ENCODE measurements around the gene BHMT2.

BHMT2 gene

DNA sequence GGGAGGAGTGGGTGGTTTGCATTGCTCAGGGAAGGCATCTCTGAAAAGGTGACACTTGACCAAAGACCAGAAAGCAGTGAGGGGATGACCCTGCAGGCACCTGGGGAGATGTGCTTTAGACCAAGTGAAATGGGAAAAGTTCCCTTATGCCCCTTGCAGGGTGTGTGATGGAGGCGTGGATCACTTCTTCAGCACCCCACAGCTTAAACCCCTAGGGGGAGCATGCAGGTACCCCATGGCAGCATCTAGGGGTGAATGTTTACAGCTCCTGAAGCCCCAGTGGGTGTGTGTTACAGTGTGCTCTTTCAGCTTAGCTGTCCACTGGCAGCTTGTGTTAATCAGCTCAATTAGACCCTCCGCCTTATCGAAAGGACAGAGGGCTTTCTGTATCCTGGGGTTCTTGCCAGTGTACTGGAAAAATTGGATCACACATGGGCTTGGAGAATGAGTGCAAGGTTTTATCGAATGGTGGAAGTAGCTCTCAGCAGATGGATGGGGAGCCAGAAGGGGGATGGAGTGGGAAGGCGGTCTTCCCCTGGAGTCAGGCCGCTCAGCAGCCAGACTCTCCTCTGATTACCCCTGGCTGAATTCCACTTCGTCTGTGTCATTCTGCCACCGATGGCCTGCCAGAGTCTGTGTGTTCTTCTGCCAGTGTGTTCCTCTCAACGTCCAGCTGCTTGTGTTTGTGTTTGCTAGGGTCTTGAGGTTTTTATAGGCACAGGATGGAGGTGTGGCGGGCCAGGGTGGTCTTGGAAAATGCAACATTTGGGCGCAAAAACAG lies 6.3 kb downstream of the BHMT2 start:
- Histone ChIP-seq H3F3A (ENCODE audit: control insufficient read depth, insufficient read depth) (no peaks in the 10 kb centered on the region), H3K79me2 (ENCODE audit: control insufficient read depth, low read length) (no peaks in the 10 kb centered on the region), H3K9me2 (replicated peaks; ENCODE audit: control insufficient read depth, low read length) (no peaks in the 10 kb centered on the region), H3K27ac (ENCODE audit: low read depth, low read length) (no peak overlapping the region), H3K4me3 (ENCODE audit: low read length) (no peak overlapping the region), H3K4me2 (ENCODE audit: low read length) (no peak overlapping the region), H3K9me3 (ENCODE audit: control insufficient read depth, insufficient read depth, low read length) (no peaks in the 10 kb centered on the region), H4K20me1 (ENCODE audit: control insufficient read depth, insufficient read depth, low read depth, low read length) (no peaks in the 10 kb centered on the region), H3K4me1 (ENCODE audit: control insufficient read depth, low read length) (no peaks in the 10 kb centered on the region), H3K27me3 (ENCODE audit: control insufficient read depth, low read length) (no peaks in the 10 kb centered on the region; the same call in 1 of the 2 replicates), H3K36me3 (ENCODE audit: control insufficient read depth, low read length) (no peaks in the 10 kb centered on the region)
- TF ChIP-seq EZH2phosphoT487 (IDR thresholded peaks at IDR 0.05; ENCODE audit: borderline replicate concordance, low read length) = no peak

GRCh38 chr5:79076819-79077218 lies 7.3 kb downstream of the BHMT2 start:
- no peaks in the 10 kb centered on the region for H3K9me2 ChIP-seq (replicated peaks; ENCODE audit: control insufficient read depth, low read length)
- no peak overlapping the region for H3K4me3 ChIP-seq (ENCODE audit: low read length)
- TF ChIP-seq, protein P1, sequence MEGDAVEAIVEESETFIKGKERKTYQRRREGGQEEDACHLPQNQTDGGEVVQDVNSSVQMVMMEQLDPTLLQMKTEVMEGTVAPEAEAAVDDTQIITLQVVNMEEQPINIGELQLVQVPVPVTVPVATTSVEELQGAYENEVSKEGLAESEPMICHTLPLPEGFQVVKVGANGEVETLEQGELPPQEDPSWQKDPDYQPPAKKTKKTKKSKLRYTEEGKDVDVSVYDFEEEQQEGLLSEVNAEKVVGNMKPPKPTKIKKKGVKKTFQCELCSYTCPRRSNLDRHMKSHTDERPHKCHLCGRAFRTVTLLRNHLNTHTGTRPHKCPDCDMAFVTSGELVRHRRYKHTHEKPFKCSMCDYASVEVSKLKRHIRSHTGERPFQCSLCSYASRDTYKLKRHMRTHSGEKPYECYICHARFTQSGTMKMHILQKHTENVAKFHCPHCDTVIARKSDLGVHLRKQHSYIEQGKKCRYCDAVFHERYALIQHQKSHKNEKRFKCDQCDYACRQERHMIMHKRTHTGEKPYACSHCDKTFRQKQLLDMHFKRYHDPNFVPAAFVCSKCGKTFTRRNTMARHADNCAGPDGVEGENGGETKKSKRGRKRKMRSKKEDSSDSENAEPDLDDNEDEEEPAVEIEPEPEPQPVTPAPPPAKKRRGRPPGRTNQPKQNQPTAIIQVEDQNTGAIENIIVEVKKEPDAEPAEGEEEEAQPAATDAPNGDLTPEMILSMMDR (IDR thresholded peaks at IDR 0.05; ENCODE audit: low read depth, low read length, poor library complexity, severe bottlenecking) = no peak
- no peak overlapping the region for H3K27ac ChIP-seq (ENCODE audit: low read depth, low read length)
- no peaks in the 10 kb centered on the region for H3K4me1 ChIP-seq (ENCODE audit: control insufficient read depth, low read length)
- H3K4me2 ChIP-seq (ENCODE audit: low read length) = no peak overlapping the region
- no peaks in the 10 kb centered on the region for H3K79me2 ChIP-seq (ENCODE audit: control insufficient read depth, low read length)
- H3F3A ChIP-seq (ENCODE audit: control insufficient read depth, insufficient read depth) = no peaks in the 10 kb centered on the region
- H3K9me3 ChIP-seq (ENCODE audit: control insufficient read depth, insufficient read depth, low read length) = no peaks in the 10 kb centered on the region
- no peaks in the 10 kb centered on the region for H3K36me3 ChIP-seq (ENCODE audit: control insufficient read depth, low read length)
- H3K27me3 ChIP-seq (ENCODE audit: control insufficient read depth, low read length) = no peaks in the 10 kb centered on the region; the same call in 1 of the 2 replicates
- H4K20me1 ChIP-seq (ENCODE audit: control insufficient read depth, insufficient read depth, low read depth, low read length) = no peaks in the 10 kb centered on the region

DNA sequence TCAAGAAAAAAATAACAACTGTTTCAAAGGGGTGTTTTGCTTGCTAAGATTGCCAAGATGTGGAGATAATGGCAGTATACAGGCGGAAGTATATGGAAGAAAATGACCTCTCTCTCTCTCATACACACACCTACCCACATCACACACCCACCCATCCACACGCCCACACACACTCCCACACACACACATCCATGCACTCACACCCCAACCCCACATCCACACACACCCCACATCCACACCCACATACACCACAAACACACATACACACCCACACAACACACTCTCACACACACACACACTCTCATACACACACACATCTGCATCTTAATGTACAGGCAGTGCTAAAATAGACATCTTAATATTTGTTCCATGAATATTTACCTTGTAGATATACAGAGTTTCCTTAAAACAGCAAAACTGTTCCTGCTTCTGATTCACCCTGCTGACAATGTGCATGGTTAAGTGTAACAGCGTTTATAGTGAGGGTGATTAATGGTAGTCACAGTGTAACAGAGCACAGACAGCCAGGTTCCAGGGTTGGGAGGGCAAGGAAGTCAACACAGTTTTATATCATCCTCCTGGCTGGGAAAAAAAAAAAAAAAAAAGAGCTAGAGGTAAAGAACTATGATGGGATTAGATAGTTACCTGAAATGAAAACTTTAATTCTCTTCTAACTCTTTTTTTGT lies 8.3 kb downstream of the BHMT2 start:
- Histone ChIP-seq H4K20me1 (ENCODE audit: control insufficient read depth, insufficient read depth, low read depth, low read length) (no peaks in the 10 kb centered on the region), H3K27ac (ENCODE audit: low read depth, low read length) (no peak overlapping the region), H3K9me2 (replicated peaks; ENCODE audit: control insufficient read depth, low read length) (no peaks in the 10 kb centered on the region), H3K4me1 (ENCODE audit: control insufficient read depth, low read length) (no peaks in the 10 kb centered on the region), H3K9me3 (ENCODE audit: control insufficient read depth, insufficient read depth, low read length) (no peaks in the 10 kb centered on the region), H3K4me3 (ENCODE audit: low read length) (no peak overlapping the region), H3K36me3 (ENCODE audit: control insufficient read depth, low read length) (no peaks in the 10 kb centered on the region), H3K4me2 (ENCODE audit: low read length) (no peak overlapping the region), H3K79me2 (ENCODE audit: control insufficient read depth, low read length) (no peaks in the 10 kb centered on the region), H3F3A (ENCODE audit: control insufficient read depth, insufficient read depth) (no peaks in the 10 kb centered on the region), H3K27me3 (ENCODE audit: control insufficient read depth, low read length) (no peaks in the 10 kb centered on the region; the same call in 1 of the 2 replicates)
- TF ChIP-seq EZH2phosphoT487 (IDR thresholded peaks at IDR 0.05; ENCODE audit: borderline replicate concordance, low read length) = no peak
- TF ChIP-seq, protein P1 (IDR thresholded peaks at IDR 0.05; ENCODE audit: low read depth, low read length, poor library complexity, severe bottlenecking) = no peak

DNA sequence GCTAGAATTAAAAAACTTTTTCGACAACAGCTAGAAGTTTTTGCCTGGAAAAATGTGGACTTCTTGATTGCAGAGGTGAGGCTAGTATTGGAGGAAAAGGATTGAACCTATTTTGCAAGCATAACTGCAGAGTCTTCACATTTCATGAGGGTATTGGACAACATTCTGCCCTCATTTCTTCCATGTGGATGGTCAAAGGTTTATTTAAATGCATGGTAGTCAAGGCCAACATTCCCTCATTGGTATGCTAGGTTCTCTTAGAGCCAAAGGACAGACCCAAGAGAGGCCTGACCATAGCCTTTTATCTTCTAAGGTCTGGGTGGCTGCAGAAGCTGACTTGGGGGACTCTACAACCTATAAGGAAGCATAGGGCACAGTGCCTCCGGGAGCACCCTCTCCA lies 11.2 kb downstream of the BHMT2 start:
- H3F3A ChIP-seq (ENCODE audit: control insufficient read depth, insufficient read depth) = no peaks in the 10 kb centered on the region
- H3K79me2 ChIP-seq (ENCODE audit: control insufficient read depth, low read length) = no peaks in the 10 kb centered on the region
- TF ChIP-seq EZH2phosphoT487 (IDR thresholded peaks at IDR 0.05; ENCODE audit: borderline replicate concordance, low read length) = no peak
- TF ChIP-seq, protein P1 (IDR thresholded peaks at IDR 0.05; ENCODE audit: low read depth, low read length, poor library complexity, severe bottlenecking) = no peak
- no peaks in the 10 kb centered on the region for H3K9me3 ChIP-seq (ENCODE audit: control insufficient read depth, insufficient read depth, low read length)
- no peaks in the 10 kb centered on the region for H3K9me2 ChIP-seq (replicated peaks; ENCODE audit: control insufficient read depth, low read length)
- no peaks in the 10 kb centered on the region for H4K20me1 ChIP-seq (ENCODE audit: control insufficient read depth, insufficient read depth, low read depth, low read length)
- no peaks in the 10 kb centered on the region for H3K4me1 ChIP-seq (ENCODE audit: control insufficient read depth, low read length)
- H3K4me3 ChIP-seq (ENCODE audit: low read length) = no peak overlapping the region
- no peak overlapping the region for H3K27ac ChIP-seq (ENCODE audit: low read depth, low read length)
- H3K4me2 ChIP-seq (ENCODE audit: low read length) = no peak overlapping the region
- H3K36me3 ChIP-seq (ENCODE audit: control insufficient read depth, low read length) = no peaks in the 10 kb centered on the region
- peaks cover 2% of the 10 kb centered on the region; the same call in 1 of the 2 replicates for H3K27me3 ChIP-seq (ENCODE audit: control insufficient read depth, low read length)
